CD8-positive, alpha-beta memory T cell (primary cell): ENCODE results near the gene ELF2. TPM values are rescaled to one million over a fixed set of nuclear protein-coding genes. Genes with fewer than 3 reads are reported as not detected.
A peak's percentile ranks its signal among the peaks of the same experiment; 100 is the strongest.

ENCODE experiments used
- CTCF ChIA-PET: fragments of 350-600 bp; sonication (Branson Sonifier 250); formaldehyde crosslinking; loops from one replicate; lab custom pipeline; 2021; ENCODE audit warnings: antibody characterized with exemption; lab: Charles Lee
- POLR2A ChIA-PET: fragments of 350-600 bp; sonication (Branson Sonifier 250); formaldehyde crosslinking; loops from one replicate; lab custom pipeline; 2021; ENCODE audit warnings: antibody characterized with exemption; lab: Charles Lee
- DNase-seq, 5 donors: peaks; one replicate each; pipeline versions ENCODE4 v3.0.0 to v3.0.0-alpha.2; 2020 to 2022; ENCODE audit warnings: mixed read lengths in 1 of 5
- H3K27ac ChIP-seq: one replicate; pipeline ENCODE4 v1.7.0; 2013; ENCODE audit warnings: low read depth, mild to moderate bottlenecking, low read length, moderate library complexity
- H3K27me3 ChIP-seq: 2 replicates; pipeline ENCODE4 v1.7.0; 2013; ENCODE audit warnings: low read length, mild to moderate bottlenecking; ENCODE audit not compliant: insufficient read depth, poor library complexity, severe bottlenecking
- H3K36me3 ChIP-seq: 2 replicates; pipeline ENCODE4 v1.7.0; 2013; ENCODE audit warnings: mild to moderate bottlenecking, low read length, moderate library complexity; ENCODE audit not compliant: insufficient read depth
- H3K4me1 ChIP-seq: 2 replicates; pipeline ENCODE4 v1.7.0; 2013; ENCODE audit warnings: mild to moderate bottlenecking, low read length, moderate library complexity; ENCODE audit not compliant: insufficient read depth
- H3K4me3 ChIP-seq: 2 replicates; pipeline ENCODE4 v1.7.0; 2013; ENCODE audit warnings: mild to moderate bottlenecking, low read length
- H3K9me3 ChIP-seq: 2 replicates; pipeline ENCODE4 v1.7.0; 2013; ENCODE audit warnings: mild to moderate bottlenecking, low read length
- H3K27ac Mint-ChIP-seq, 8 donors: one replicate each; pipeline ENCODE4 v1.8.0; 2020 to 2021; ENCODE audit warnings: mixed read lengths in 8 of 8, mild to moderate bottlenecking in 6 of 8, inconsistent platforms in 3 of 8, moderate library complexity in 3 of 8
- H3K27me3 Mint-ChIP-seq, 2 donors: one replicate each; pipeline ENCODE4 v1.8.0; 2020 to 2021; ENCODE audit warnings: mixed read lengths in 2 of 2, mild to moderate bottlenecking in 1 of 2, moderate library complexity in 1 of 2
- H3K36me3 Mint-ChIP-seq, 3 donors: one replicate each; pipeline ENCODE4 v1.8.0; 2020 to 2021; ENCODE audit warnings: mixed read lengths in 3 of 3, inconsistent platforms in 1 of 3, mild to moderate bottlenecking in 1 of 3
- H3K4me1 Mint-ChIP-seq, 3 donors: one replicate each; pipeline ENCODE4 v1.8.0; 2020 to 2021; ENCODE audit warnings: mixed read lengths in 3 of 3, inconsistent platforms in 1 of 3, mild to moderate bottlenecking in 1 of 3
- H3K4me3 Mint-ChIP-seq, 7 donors: one replicate each; pipeline ENCODE4 v1.8.0; 2020 to 2021; ENCODE audit warnings: mixed read lengths in 7 of 7, mild to moderate bottlenecking in 6 of 7, moderate library complexity in 4 of 7, inconsistent platforms in 2 of 7
- H3K9me3 Mint-ChIP-seq, 5 donors: one replicate each; pipeline ENCODE4 v1.8.0; 2020 to 2022; ENCODE audit warnings: mixed read lengths in 5 of 5, mild to moderate bottlenecking in 3 of 5, moderate library complexity in 2 of 5, inconsistent platforms in 1 of 5
- polyA plus RNA-seq: library from polyadenylated mRNA; unstranded; fragments of 300-500 nt; fragmentation: Illumina TruSeq; gene quantifications from one replicate; pipeline ENCODE4 v1.2.3, GENCODE V29; 2021
- total RNA-seq, 2 experiments: library from RNA; stranded (reverse); gene quantifications; one replicate each; pipeline ENCODE4 v1.2.3, GENCODE V29; 2021

ELF2 gene
- total and polyA plus RNA-seq, 3 experiments from 2014 or later: 26.6 to 32.5 (median 27.4) TPM

DNA sequence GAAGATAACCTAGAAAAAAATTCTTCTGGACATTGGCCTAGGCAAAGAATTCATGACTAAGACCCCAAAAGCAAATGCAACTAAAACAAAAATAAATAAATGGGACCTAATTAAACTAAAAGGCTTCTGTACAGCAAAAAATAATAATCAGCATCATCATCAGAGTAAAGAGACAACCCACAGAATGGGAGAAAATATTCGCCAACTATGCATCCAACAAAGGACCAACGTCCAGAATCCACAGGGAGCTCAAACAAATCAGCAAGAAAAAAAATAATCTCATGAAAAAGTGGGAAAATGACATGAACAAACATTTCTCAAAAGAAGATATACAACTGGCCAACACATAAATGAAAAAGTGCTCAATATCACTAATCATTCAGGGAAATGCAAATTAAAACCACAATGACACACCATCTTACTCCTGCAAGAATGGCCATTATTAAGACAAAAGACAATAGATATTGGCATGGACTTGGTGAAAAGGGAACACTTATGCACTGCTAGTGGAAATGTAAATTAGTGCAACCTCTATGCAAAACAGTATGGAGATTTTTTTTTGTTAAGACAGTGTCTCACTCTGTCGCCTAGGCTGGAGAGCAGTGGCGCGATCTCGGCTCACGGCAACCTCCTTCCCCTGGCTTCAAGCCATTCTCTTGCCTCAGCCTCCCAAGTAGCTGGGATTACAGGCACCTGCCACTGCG is 29.9 kb downstream of the ELF2 start:
- no peak overlapping the region for H3K27ac ChIP-seq
- POLR2A ChIA-PET: no interaction called here
- H3K4me3 ChIP-seq: no peak overlapping the region
- H3K9me3 ChIP-seq: no peaks in the 10 kb centered on the region
- CTCF ChIA-PET: no interaction called here
- no peak for DNase-seq
- Mint-ChIP-seq H3K4me1 (peaks cover 20 to 36% (median 23%) of the 10 kb centered on the region in 3 donors), H3K27ac (no peak overlapping the region), H3K4me3 (no peak overlapping the region), H3K9me3 (peaks cover 0 to 8% (median 4%) of the 10 kb centered on the region in 5 donors), H3K36me3 (peaks cover 1 to 22% (median 4%) of the 10 kb centered on the region in 3 donors), H3K27me3 (no peaks in the 10 kb centered on the region)
- H3K36me3 ChIP-seq: no peaks in the 10 kb centered on the region
- peaks cover 9% of the 10 kb centered on the region for H3K4me1 ChIP-seq
- no peaks in the 10 kb centered on the region for H3K27me3 ChIP-seq

DNA sequence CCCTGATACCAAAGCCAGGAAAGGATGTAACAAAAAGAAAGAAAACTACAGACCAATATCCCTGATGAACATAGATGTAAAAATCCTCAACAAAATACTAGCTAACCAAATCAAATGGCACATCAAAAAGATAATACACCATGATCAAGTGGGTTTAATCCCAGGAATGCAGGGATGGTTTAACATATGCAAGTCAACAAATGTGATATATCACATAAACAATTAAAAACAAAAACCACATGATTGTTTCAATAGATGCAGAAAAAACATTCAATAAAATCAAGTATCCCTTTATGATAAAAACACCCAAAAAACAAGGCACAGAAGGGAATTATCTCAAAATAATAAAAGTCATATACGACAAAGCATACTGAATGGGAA is 31.5 kb downstream of the ELF2 start:
- no peak for DNase-seq
- CTCF ChIA-PET: no interaction called here
- Mint-ChIP-seq H3K27ac (no peak overlapping the region), H3K27me3 (no peaks in the 10 kb centered on the region), H3K36me3 (peaks cover 1 to 22% (median 4%) of the 10 kb centered on the region in 3 donors), H3K4me1 (peaks cover 25 to 37% (median 27%) of the 10 kb centered on the region in 3 donors), H3K4me3 (no peak overlapping the region), H3K9me3 (peaks cover 0 to 8% (median 4%) of the 10 kb centered on the region in 5 donors)
- POLR2A ChIA-PET: no interaction called here
- Histone ChIP-seq H3K9me3 (no peaks in the 10 kb centered on the region), H3K36me3 (no peaks in the 10 kb centered on the region), H3K27ac (no peak overlapping the region), H3K27me3 (no peaks in the 10 kb centered on the region), H3K4me3 (no peak overlapping the region), H3K4me1 (peaks cover 9% of the 10 kb centered on the region)

DNA sequence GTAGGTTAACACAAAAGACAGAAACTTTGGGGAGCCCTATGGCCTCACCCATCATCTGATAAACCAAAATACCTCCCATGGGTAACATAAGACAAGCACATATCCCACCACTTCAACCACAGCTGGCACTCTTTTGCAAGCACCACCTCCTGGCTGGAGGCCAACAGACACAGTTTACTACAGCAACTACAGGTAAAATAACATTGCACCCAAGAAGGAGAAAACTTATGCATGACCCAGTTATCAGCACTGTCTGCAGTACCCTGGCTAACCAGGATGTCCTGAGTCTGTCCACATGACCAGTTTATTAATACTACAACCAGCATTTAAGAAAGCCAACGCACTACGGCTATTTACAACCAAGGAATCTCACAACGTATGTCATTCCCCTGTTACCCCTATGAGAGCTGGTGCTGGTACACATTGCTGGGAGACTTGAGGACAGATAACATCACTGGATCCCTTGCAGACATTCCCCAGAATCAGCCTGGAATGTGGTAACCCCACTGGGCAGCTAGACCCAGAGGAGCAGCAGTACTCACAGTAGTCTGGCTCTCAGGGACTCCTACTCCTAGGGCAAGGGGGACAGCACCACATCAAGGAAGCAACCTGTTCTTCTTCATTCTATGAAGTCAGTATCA is 32.0 kb downstream of the ELF2 start:
- peak overlapping the region in 2 of 8 donors; percentile 8 to 26 for H3K27ac Mint-ChIP-seq
- H3K27me3 ChIP-seq: no peaks in the 10 kb centered on the region
- no peaks in the 10 kb centered on the region for H3K9me3 ChIP-seq
- H3K4me3 Mint-ChIP-seq: peak overlapping the region in 2 of 7 donors; percentile 9 to 30
- peaks cover 25 to 37% (median 27%) of the 10 kb centered on the region in 3 donors for H3K4me1 Mint-ChIP-seq
- no peaks in the 10 kb centered on the region for H3K27me3 Mint-ChIP-seq
- peaks cover 0 to 8% (median 4%) of the 10 kb centered on the region in 5 donors for H3K9me3 Mint-ChIP-seq
- peaks cover 9% of the 10 kb centered on the region for H3K4me1 ChIP-seq
- no peak overlapping the region for H3K27ac ChIP-seq
- ChIA-PET POLR2A (interaction anchor here (0.7 kb wide), 1 partner anchor 32 kb away, joined by 3 read pairs; the partner anchor contains the start of gene ELF2), CTCF (interaction anchor here (1.3 kb wide), 1 partner anchor 21 kb away, joined by 3 read pairs; no protein-coding TSS in a partner anchor)
- H3K36me3 ChIP-seq: no peaks in the 10 kb centered on the region
- DNase-seq: no peak
- no peak overlapping the region for H3K4me3 ChIP-seq
- peaks cover 1 to 22% (median 4%) of the 10 kb centered on the region in 3 donors for H3K36me3 Mint-ChIP-seq

DNA sequence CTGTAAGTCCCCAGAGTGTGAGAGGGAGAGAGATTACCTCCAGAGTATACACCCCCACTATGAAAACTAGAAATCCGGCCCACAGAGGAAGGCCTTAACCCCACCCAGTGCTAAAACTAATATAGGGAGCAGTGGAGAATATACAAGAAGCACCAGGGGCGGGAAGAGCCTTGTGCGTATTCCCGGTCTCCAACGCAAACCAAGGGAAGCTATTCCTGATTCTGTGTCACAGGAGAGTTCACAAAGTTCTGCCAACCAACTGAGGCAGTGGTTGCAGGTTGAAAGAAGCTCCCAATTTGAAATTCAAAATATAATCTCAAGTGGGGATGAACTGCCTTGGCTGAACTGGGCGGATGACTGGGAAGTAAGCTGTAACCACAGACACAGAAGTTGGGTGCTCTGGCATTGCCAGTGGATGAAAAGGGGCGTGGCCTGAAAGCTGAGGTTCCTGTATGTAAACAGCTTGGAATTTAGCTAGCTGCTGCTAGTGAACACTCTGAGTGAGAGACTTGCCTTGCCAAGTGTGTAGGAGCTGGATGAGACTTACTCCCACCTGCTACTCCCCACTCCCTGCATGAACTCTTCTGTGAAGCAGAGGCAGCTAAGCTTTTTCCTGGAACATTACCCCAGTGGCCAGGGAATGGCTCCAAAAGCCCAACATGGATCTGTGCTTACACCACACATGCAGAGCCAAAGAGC is 32.7 kb downstream of the ELF2 start:
- POLR2A ChIA-PET: interaction anchor here (0.7 kb wide), 1 partner anchor 33 kb away, joined by 3 read pairs; the partner anchor contains the start of gene ELF2
- CTCF ChIA-PET: interaction anchor here (0.8 to 1.3 kb wide), 2 partner anchors 20 to 34 kb away, joined by 3 read pairs; no protein-coding TSS in a partner anchor

DNA sequence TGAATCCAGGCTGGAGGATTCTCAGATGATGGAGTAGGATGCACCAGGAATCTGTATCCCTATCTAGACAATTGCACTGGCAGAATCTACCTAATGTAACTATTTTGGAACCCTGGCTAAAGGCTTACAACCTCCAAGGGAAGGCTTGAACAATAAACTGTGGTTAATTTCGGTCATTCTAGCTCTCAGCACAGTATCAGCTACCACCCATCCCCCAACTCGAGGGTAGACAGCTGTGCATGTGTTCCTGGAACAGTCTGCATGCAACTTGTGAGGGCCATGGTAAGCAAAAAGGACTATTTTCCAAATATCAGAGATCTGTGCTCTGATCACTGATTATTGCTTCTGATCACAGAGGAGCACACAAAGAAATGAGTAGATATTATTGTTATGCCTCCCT is 34.0 kb downstream of the ELF2 start:
- no peak for DNase-seq
- ChIA-PET CTCF (no interaction called here), POLR2A (no interaction called here)
- H3K9me3 Mint-ChIP-seq: peaks cover 0 to 8% (median 4%) of the 10 kb centered on the region in 5 donors
- no peaks in the 10 kb centered on the region for H3K36me3 ChIP-seq
- no peaks in the 10 kb centered on the region for H3K27me3 ChIP-seq
- peaks cover 25 to 37% (median 27%) of the 10 kb centered on the region in 3 donors for H3K4me1 Mint-ChIP-seq
- H3K9me3 ChIP-seq: no peaks in the 10 kb centered on the region
- H3K27ac ChIP-seq: no peak overlapping the region
- H3K4me3 ChIP-seq: no peak overlapping the region
- H3K4me3 Mint-ChIP-seq: no peak overlapping the region
- no peak overlapping the region for H3K27ac Mint-ChIP-seq
- peaks cover 1 to 22% (median 4%) of the 10 kb centered on the region in 3 donors for H3K36me3 Mint-ChIP-seq
- H3K27me3 Mint-ChIP-seq: no peaks in the 10 kb centered on the region
- H3K4me1 ChIP-seq: peaks cover 9% of the 10 kb centered on the region

More for the DNA sequence above, 32.7 kb downstream of the ELF2 start:
- Mint-ChIP-seq H3K36me3 (peaks cover 1 to 22% (median 4%) of the 10 kb centered on the region in 3 donors), H3K4me3 (peak overlapping the region in 1 of 7 donors; percentile 30), H3K27ac (no peak overlapping the region), H3K9me3 (peaks cover 0 to 8% (median 4%) of the 10 kb centered on the region in 5 donors), H3K27me3 (no peaks in the 10 kb centered on the region), H3K4me1 (peaks cover 25 to 37% (median 27%) of the 10 kb centered on the region in 3 donors)
- Histone ChIP-seq H3K4me1 (peaks cover 9% of the 10 kb centered on the region), H3K36me3 (no peaks in the 10 kb centered on the region), H3K27ac (no peak overlapping the region), H3K9me3 (no peaks in the 10 kb centered on the region), H3K4me3 (no peak overlapping the region), H3K27me3 (no peaks in the 10 kb centered on the region)
- DNase-seq: no peak

DNA sequence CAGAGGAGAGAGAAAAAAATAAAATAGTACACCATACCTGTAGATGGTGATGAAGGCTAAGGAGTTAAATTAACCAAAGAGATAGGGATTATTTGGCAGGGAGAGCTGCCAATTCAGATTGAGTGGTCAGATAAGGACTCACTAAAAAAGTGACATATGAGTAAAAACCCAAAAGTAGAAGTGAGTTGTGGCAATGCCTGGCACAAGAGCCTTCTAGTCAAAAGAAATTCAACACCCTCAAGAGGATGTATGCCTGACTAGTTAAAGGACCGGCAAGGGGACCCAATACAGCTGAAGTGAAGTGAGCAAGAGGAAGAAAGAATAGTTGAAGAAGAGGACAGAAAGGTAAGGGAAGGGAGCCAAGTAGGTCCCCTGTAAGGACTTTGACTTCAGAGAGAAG is 34.9 kb downstream of the ELF2 start:
- H3K4me3 ChIP-seq: no peak overlapping the region
- peaks cover 9% of the 10 kb centered on the region for H3K4me1 ChIP-seq
- ChIA-PET POLR2A (no interaction called here), CTCF (no interaction called here)
- H3K36me3 ChIP-seq: no peaks in the 10 kb centered on the region
- peaks cover 0 to 8% (median 4%) of the 10 kb centered on the region in 5 donors for H3K9me3 Mint-ChIP-seq
- peaks cover 4 to 25% (median 5%) of the 10 kb centered on the region in 3 donors for H3K36me3 Mint-ChIP-seq
- H3K4me3 Mint-ChIP-seq: no peak overlapping the region
- H3K4me1 Mint-ChIP-seq: peaks cover 25 to 35% (median 26%) of the 10 kb centered on the region in 3 donors
- H3K27me3 ChIP-seq: no peaks in the 10 kb centered on the region
- H3K27ac ChIP-seq: no peak overlapping the region
- H3K9me3 ChIP-seq: no peaks in the 10 kb centered on the region
- peak overlapping the region in 1 of 8 donors; percentile 45 for H3K27ac Mint-ChIP-seq
- H3K27me3 Mint-ChIP-seq: no peaks in the 10 kb centered on the region
- DNase-seq: no peak

DNA sequence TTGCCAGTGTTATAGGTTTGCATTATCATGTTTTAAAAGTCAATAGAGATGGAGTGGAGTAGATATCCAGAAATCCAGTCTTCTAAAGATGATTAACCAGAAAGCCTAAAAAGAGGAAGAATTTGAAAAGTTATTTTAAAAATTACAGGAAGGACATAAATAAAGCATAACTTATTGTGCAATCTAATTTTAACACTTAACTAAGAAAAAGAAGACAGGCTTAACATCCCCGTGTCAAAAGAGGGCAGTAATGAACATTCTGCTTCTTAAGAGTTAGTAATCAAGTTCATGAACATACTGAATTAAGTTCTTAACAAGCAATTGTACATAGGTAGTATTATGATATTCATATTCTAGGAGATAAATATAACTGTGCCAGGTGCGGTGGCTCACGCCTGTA is 39.3 kb downstream of the ELF2 start:
- Mint-ChIP-seq H3K36me3 (peaks cover 5 to 16% (median 6%) of the 10 kb centered on the region in 3 donors), H3K27me3 (no peaks in the 10 kb centered on the region), H3K4me1 (peaks cover 8 to 12% (median 9%) of the 10 kb centered on the region in 3 donors), H3K4me3 (no peak overlapping the region), H3K9me3 (no peaks in the 10 kb centered on the region), H3K27ac (no peak overlapping the region)
- CTCF ChIA-PET: no interaction called here
- no peaks in the 10 kb centered on the region for H3K4me1 ChIP-seq
- POLR2A ChIA-PET: no interaction called here
- no peaks in the 10 kb centered on the region for H3K9me3 ChIP-seq
- H3K36me3 ChIP-seq: no peaks in the 10 kb centered on the region
- H3K27ac ChIP-seq: no peak overlapping the region
- H3K27me3 ChIP-seq: no peaks in the 10 kb centered on the region
- no peak overlapping the region for H3K4me3 ChIP-seq
- DNase-seq: no peak
